GM18517 (cell line): ENCODE data around the gene PRKN.

Experiments used
- ATAC-seq: cut with Tn5 transposase; IDR thresholded peaks from one replicate; pipeline ENCODE4 v1.9.1; 2021; ENCODE audit warnings: mild to moderate bottlenecking, moderate library complexity; ENCODE audit not compliant: unreplicated experiment

PRKN gene

GRCh38 chr6:162620073-162620472 is 107.5 kb downstream of the PRKN start:
- ATAC-seq: no peak

DNA sequence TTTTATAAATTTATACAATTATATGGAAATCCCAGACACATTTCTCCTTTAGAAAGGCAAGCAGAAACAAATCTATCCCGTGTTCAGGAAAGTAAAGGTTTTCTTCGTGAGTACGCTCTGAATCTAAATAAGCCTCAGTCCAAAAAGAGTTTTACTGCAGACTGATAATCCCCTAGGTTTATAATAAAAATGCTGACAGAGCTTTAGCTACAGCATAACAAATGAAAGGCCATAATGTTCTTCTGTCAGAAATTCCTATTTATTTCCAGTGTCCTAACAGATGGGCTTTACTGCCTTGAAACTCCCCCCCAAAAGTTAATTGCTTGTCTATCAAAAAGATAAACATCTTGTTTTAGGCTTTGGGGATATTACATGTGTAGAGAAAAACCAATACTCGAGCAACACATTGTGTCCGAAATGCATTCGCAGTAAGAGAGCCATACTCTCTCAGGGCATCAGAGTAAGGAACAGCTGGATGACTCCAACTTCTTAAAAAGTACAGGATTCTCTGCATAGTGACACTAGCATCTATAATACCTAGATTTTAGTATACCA is 109.0 kb downstream of the PRKN start:
- ATAC-seq: no peak

DNA sequence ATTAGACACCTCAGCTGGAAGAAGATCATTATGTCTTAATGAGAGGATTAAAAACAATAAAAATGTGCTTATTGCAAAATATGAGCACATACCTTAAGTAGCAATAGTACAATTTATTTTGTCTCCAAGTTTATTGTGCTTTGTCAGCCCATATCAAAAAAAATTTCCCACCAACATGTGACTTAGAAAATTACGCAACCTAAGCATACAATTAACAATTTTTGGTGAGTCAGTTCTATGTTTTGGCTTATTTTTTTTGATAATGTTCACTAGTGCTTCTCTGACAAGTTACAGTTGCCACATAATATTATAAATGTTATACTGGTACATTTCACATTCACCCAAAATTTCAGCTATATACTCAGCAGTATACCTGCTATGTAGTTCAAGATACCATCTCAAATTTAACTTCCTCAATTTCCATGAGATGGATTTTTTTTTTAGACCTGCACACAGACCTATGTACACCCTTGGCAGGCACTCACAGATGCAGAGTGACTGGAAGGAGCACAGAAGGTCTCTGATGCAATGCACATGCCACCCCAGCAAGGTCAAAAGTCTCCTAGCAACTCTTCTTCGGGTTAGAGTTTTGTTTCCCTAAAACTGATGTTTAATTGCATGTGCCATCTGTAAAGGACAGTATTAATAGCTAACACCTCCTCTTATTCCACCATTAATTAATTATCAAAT is 112.4 kb downstream of the PRKN start:
- no peak for ATAC-seq

DNA sequence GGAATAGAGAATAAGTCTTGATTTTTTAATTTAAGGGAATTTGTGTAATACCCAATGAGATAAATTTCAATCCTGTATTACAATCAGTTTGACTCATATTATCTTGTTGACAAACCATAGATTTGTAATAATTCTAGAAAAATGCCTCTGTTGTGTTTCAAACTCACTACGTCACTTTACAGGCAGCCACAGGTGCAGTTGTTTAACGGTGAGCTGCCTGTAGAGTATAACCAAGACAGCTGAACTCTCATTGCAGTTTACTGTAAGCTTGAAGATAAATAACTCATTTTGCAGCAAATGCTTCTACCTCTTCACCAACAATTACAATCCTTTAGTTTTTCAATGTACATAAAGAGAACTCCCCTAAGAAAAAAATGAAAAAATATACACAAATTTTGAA is 114.3 kb downstream of the PRKN start:
- ATAC-seq: no peak

DNA sequence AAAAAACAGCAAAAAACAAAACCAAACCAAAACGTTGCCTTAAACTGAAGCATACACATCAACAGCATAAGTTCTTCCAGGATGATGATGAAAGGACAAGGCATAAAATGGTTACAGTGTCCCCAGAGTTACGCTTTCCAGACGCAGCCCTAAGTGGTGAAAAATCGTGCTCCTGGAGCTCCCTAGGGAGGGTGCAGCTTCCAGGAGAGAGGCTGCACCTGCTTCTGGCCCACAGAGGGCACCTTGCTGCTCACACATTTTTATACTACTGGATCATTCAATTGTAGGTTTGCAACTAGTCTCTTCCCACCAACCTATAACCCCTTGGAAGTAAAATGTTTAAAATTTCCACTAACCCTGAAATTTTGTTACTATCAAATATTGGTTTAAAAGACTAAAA is 115.0 kb downstream of the PRKN start:
- ATAC-seq: no peak

GRCh38 chr6:162610351-162610750 is 117.2 kb downstream of the PRKN start:
- no peak for ATAC-seq

GRCh38 chr6:162605881-162606280 is 121.7 kb downstream of the PRKN start:
- no peak for ATAC-seq

DNA sequence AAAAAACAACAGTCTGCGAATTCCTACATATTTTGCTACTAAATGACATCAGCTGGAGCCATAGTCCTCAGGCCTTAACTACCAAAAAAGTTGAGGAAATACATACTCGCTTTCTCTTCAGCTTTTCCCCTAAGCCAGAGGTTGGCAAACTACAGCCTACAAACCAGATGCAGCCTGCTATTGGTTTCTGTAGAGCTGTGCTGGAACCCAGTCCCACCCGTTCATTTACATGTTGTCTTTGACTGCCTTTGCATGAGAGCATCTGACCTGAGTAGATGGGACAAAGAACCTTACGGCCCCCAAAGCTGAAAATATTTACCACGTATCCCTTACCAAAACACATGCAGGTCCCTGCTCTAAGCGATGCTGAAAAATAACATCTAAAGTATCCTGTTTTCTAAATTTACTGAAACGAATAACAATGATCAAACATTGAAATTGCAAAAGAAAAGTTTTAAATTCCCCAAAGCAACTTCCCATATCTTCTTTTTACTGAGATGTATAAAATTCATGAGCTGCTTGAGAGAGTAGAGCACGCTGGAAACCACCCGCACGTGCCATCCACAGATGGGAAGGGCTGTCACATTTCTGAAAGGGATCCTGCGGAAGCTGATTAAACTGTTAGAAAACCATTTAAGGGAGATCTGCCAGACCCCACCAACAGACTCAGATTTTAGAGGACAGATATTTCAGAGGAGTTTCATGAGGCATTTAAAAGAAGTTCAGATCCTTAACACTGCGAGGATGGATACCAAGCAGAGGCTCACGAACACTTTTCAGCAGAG is 124.1 kb downstream of the PRKN start:
- ATAC-seq: no peak

GRCh38 chr6:162602759-162603158 is 124.8 kb downstream of the PRKN start:
- ATAC-seq: no peak

DNA sequence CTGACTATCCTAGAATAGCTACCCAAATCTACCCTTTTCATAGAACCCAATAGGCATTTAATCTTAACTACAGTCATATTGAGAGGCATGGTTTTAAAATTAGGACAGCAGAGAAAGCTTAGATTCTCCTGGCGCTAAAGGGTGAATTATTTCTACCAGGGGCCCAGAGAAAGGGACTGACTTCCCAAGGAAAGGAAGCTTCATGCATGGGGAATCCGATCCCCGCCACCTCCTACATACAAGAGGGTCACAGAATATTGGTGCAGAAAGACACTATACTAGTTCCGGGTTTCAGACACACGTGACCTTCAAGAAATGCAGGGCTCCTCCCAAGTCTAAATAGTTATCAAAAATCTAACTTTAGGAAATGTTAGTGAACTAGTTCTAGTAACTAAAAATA is 130.9 kb downstream of the PRKN start:
- ATAC-seq: no peak

DNA sequence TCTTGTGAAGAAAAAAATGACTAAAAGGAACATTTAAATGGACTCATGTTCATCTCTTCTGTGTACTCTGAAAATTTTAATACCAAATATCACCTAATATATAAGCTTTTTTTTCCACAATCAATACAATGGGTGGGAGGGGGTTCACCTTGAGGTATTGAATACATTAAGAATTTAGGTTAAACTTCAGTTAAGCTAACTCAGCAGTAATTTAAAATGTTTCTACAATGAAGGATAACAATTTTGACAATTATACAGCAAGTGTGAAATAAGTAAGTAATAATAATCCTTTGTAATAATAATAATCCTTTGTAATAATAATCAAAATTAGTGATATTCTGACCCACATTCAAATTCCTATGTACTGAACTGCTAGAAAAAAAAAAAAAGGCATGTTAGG is 136.0 kb downstream of the PRKN start:
- ATAC-seq: no peak

- ATAC-seq: no peak
Measured at GRCh38 chr6:162581988-162582780, 145.4 kb downstream of the PRKN start.

DNA sequence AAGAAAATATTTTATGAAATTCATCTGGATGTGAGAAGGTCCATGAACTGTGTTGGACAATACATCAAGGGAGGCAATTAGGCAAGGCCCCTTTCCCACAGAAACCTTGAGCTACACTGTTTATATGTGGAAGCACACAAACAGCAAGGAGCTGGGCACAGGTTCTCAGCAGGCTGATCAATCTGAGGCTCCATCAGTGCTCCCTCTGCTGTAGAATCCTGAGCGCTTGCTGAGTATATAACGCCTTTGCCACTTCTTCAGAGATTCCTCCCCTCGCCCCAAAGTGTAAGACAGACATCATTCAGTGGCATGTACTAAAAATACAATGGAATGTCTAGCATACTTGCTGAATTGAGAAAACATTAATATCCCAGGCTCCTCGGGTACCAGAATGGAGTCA is 146.9 kb downstream of the PRKN start:
- ATAC-seq: no peak

GRCh38 chr6:162576016-162576415 is 151.6 kb downstream of the PRKN start:
- no peak for ATAC-seq

DNA sequence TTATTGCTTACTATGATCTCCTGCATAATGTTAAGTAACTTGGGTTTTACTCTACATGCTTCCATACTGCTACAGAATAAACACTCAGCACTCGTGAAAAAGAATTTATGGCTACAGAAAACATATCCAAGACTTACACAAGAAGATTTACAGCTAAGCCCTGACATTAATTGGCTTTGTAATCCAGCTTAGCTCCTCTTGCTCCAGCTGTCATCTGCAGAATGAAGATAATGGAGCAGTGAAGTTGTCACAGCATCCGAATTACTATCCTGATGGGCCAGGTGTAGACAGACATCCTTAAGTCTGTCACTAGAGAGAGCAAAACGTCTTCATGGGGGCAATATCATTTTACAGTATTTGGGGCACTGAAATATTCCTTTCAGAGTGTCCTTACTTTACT is 155.3 kb downstream of the PRKN start:
- no peak for ATAC-seq

GRCh38 chr6:162568266-162568665 is 159.3 kb downstream of the PRKN start:
- ATAC-seq: no peak

GRCh38 chr6:162562041-162562440 is 165.5 kb downstream of the PRKN start:
- ATAC-seq: no peak

- no peak for ATAC-seq
Measured at GRCh38 chr6:162560891-162561290, 166.7 kb downstream of the PRKN start.

DNA sequence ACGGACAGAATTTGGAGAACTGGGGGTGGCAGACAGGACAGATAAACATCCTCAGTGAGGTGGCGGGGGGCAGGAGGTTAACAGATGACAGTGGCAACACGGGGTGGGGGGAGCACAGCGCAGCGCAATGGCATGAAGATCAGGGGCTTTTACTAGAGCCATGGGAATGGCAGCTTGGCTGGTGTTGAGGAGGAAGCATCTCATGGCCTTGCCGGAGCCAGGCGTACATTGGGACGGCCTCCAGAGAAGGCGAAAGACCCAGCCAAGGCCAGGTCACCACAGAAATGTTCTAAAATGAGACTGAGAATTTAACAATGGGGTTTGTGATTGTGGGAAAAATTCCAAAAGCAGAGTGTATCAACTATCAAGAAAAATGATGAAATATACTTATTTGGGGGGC is 173.0 kb downstream of the PRKN start:
- ATAC-seq: no peak

GRCh38 chr6:162546905-162547304 is 180.7 kb downstream of the PRKN start:
- ATAC-seq: no peak

DNA sequence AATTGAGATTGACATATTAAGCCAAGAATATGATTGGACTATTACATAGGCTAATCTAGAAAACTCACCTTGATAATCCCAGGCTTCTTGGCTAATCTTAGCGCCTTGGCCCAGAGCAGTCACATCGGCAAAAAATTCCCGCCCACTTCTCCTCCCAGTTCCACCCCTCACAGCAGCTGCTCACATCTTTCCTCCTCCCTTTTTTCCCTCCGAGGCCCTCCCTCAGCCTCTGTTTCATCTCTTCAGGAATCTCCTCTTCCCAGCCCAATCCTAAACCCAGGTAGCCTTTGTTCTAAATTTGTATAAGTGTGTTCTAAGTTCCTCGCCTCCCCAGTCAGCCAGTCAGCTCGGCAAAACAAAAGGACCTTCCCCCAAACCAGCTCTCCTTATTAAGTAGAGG is 184.3 kb downstream of the PRKN start:
- ATAC-seq: no peak
